H1 (cell line): ENCODE results near the gene ZNF23. TPM values are rescaled to one million over a fixed set of nuclear protein-coding genes. Genes with fewer than 3 reads are reported as not detected.

Source experiments
- GABPA ChIP-seq: IDR thresholded peaks from 2 replicates; pipeline ENCODE4 v1.6.1; 2011; ENCODE audit warnings: mild to moderate bottlenecking, low read length, moderate library complexity, borderline replicate concordance; ENCODE audit not compliant: insufficient read depth
- MAX ChIP-seq: IDR thresholded peaks from 2 replicates; pipeline ENCODE4 v1.6.1; 2012; ENCODE audit warnings: inconsistent platforms
- polyA plus RNA-seq, 7 experiments: library from polyadenylated mRNA; depleted of rRNA in 3 of 7; stranded (reverse) in 5 of 7; unstranded in 2 of 7; fragments of >200 nt in 5 of 7; fragments of 200-250 nt in 2 of 7; gene quantifications; 1 replicate in 5 of 7; 2 replicates in 1 of 7; 4 replicates in 1 of 7; pipeline versions ENCODE4 v1.2.1 to v1.2.3, GENCODE V29; 2011 to 2013; ENCODE audit warnings: missing spikeins in 2 of 7, mixed read lengths in 2 of 7
- total RNA-seq: library from RNA; stranded (reverse); fragmentation: NEBNext Ultra II Directional; extraction: Animal tissue kit (Norgen Biotek cat#: 25700); gene quantifications from 2 replicates; pipeline ENCODE4 v1.2.1, GENCODE V29; 2021

The ZNF23 gene
- total and polyA plus RNA-seq, 2 of the 8 experiments (the other 6 are each of a cell fraction or from before 2014, with no cell fraction given): 2.4 to 10.2 TPM

GRCh38 chr16:71441348-71442050 is 20.5 kb downstream of the ZNF23 start (continued):
- TF ChIP-seq GABPA: peak; percentile 14; the same call in 1 of the 2 replicates
- peak; percentile 81 for TF ChIP-seq MAX
- TF ChIP-seq, all 59 proteins: peak for 5
